SK-N-MC (cell line): ENCODE data around the gene KCNAB1.

ENCODE experiments used
- DNase-seq: peaks from one replicate; pipeline ENCODE4 v3.0.0-alpha.2; 2011; ENCODE audit warnings: low read depth, low spot score
- H3K27ac ChIP-seq: fragments of 200-600 bp; sonication (generic); 2 replicates; pipeline ENCODE4 v1.5.1; 2016; ENCODE audit warnings: mixed run types
- H3K36me3 ChIP-seq: fragments of 200-600 bp; sonication (generic); 2 replicates; pipeline ENCODE4 v1.6.1; 2017; ENCODE audit warnings: antibody characterized with exemption, low read length, mixed read lengths; ENCODE audit not compliant: insufficient read depth
- H3K4me3 ChIP-seq: fragments of 200-600 bp; sonication (generic); 2 replicates; pipeline ENCODE4 v1.5.1; 2016
- H3K9ac ChIP-seq: fragments of 200-600 bp; sonication (generic); 2 replicates; pipeline ENCODE4 v1.8.0; 2017; ENCODE audit warnings: mixed run types, mixed read lengths; ENCODE audit not compliant: insufficient read length
- H3K9me3 ChIP-seq: fragments of 200-600 bp; sonication (generic); 2 replicates; pipeline ENCODE4 v1.6.1; 2017; ENCODE audit warnings: low read depth, mild to moderate bottlenecking, antibody characterized with exemption, low read length, moderate library complexity, mixed read lengths
- EZH2 ChIP-seq: fragments of 200-600 bp; sonication (generic); IDR thresholded peaks from one replicate; pipeline ENCODE4 v1.6.1; 2017; ENCODE audit warnings: antibody characterized with exemption
- FOXP2 ChIP-seq: optimal IDR thresholded peaks from 2 replicates; pipeline ENCODE3; 2011; ENCODE audit warnings: mild to moderate bottlenecking, moderate library complexity; ENCODE audit not compliant: insufficient read depth; ENCODE audit errors: extremely low read length, control extremely low read depth
- POLR2AphosphoS5 ChIP-seq: IDR thresholded peaks from 2 replicates; pipeline ENCODE4 v1.6.1; 2012; ENCODE audit warnings: mild to moderate bottlenecking, low read depth, low read length, borderline replicate concordance

Gene KCNAB1

GRCh38 chr3:156316076-156316475, 195.7 kb downstream of the KCNAB1 start:
- no peak for DNase-seq
- Histone ChIP-seq H3K9me3 (no peaks in the 10 kb centered on the region), H3K9ac (no peak overlapping the region), H3K4me3 (no peak overlapping the region), H3K36me3 (no peaks in the 10 kb centered on the region), H3K27ac (no peak overlapping the region)
- TF ChIP-seq FOXP2 = no peak
- TF ChIP-seq EZH2 = no peak
- TF ChIP-seq POLR2AphosphoS5 = no peak

GRCh38 chr3:156317462-156318074, 197.2 kb downstream of the KCNAB1 start:
- H3K27ac ChIP-seq = no peak overlapping the region
- peak; percentile 53 for DNase-seq

GRCh38 chr3:156321945-156322344, 201.6 kb downstream of the KCNAB1 start:
- no peak overlapping the region for H3K4me3 ChIP-seq
- H3K27ac ChIP-seq = no peak overlapping the region
- no peak overlapping the region for H3K9ac ChIP-seq
- no peaks in the 10 kb centered on the region for H3K9me3 ChIP-seq
- DNase-seq = no peak
- no peak for TF ChIP-seq POLR2AphosphoS5
- no peak for TF ChIP-seq FOXP2
- TF ChIP-seq EZH2 = no peak
- no peaks in the 10 kb centered on the region for H3K36me3 ChIP-seq

More at GRCh38 chr3:156317462-156318074, 197.2 kb downstream of the KCNAB1 start:
- no peak overlapping the region for H3K9ac ChIP-seq
- H3K4me3 ChIP-seq = no peak overlapping the region
- no peaks in the 10 kb centered on the region for H3K9me3 ChIP-seq
- TF ChIP-seq POLR2AphosphoS5 (no peak), EZH2 (no peak), FOXP2 (no peak)
- no peaks in the 10 kb centered on the region for H3K36me3 ChIP-seq

GRCh38 chr3:156323466-156323865, 203.1 kb downstream of the KCNAB1 start:
- Histone ChIP-seq H3K4me3 (no peak overlapping the region), H3K27ac (no peak overlapping the region), H3K9me3 (no peaks in the 10 kb centered on the region), H3K36me3 (no peaks in the 10 kb centered on the region), H3K9ac (no peak overlapping the region)
- no peak for DNase-seq
- TF ChIP-seq EZH2 (no peak), FOXP2 (no peak), POLR2AphosphoS5 (no peak)

GRCh38 chr3:156330415-156330814, 210.0 kb downstream of the KCNAB1 start:
- Histone ChIP-seq H3K27ac (no peak overlapping the region), H3K9me3 (no peaks in the 10 kb centered on the region), H3K36me3 (no peaks in the 10 kb centered on the region), H3K9ac (no peak overlapping the region), H3K4me3 (no peak overlapping the region)
- no peak for DNase-seq
- TF ChIP-seq EZH2 (no peak), FOXP2 (no peak), POLR2AphosphoS5 (no peak)

- TF ChIP-seq POLR2AphosphoS5 (no peak), FOXP2 (no peak), EZH2 (no peak)
- Histone ChIP-seq H3K36me3 (no peaks in the 10 kb centered on the region), H3K4me3 (no peak overlapping the region), H3K27ac (no peak overlapping the region), H3K9ac (no peak overlapping the region), H3K9me3 (no peaks in the 10 kb centered on the region)
- DNase-seq = no peak
These were observed 211.9 kb downstream of the KCNAB1 start for GRCh38 chr3:156332304-156332703.

GRCh38 chr3:156334841-156335545, 214.6 kb downstream of the KCNAB1 start:
- no peak for DNase-seq

GRCh38 chr3:156339491-156339890, 219.1 kb downstream of the KCNAB1 start:
- Histone ChIP-seq H3K4me3 (no peak overlapping the region), H3K27ac (no peak overlapping the region), H3K9me3 (no peaks in the 10 kb centered on the region), H3K9ac (no peak overlapping the region), H3K36me3 (no peaks in the 10 kb centered on the region)
- DNase-seq = no peak
- no peak for TF ChIP-seq POLR2AphosphoS5
- no peak for TF ChIP-seq EZH2
- TF ChIP-seq FOXP2 = no peak

More at GRCh38 chr3:156334841-156335545, 214.6 kb downstream of the KCNAB1 start:
- TF ChIP-seq FOXP2 (no peak), POLR2AphosphoS5 (no peak), EZH2 (no peak)
- H3K9me3 ChIP-seq = no peaks in the 10 kb centered on the region
- H3K36me3 ChIP-seq = no peaks in the 10 kb centered on the region
- H3K27ac ChIP-seq = no peak overlapping the region
- no peak overlapping the region for H3K4me3 ChIP-seq
- H3K9ac ChIP-seq = no peak overlapping the region
